EH (cell line): ENCODE measurements around the gene UBE2E1.
"Not testable (repeated sequence)": the region's sequence is repeated elsewhere in the genome, so short reads cannot be mapped to it uniquely, and the experiment has no call there.

Experiments
- DNase-seq: peaks from one replicate; pipeline ENCODE4 v3.0.0-alpha.2; 2015; ENCODE audit warnings: low read depth

Gene UBE2E1

GRCh38 chr3:23880703-23881339 lies 75.1 kb downstream of the UBE2E1 start:
- peak; percentile 8 for DNase-seq

- DNase-seq: not testable (repeated sequence)
Observed at GRCh38 chr3:23881993-23882392, 76.2 kb downstream of the UBE2E1 start.

- DNase-seq: no peak
Observed at GRCh38 chr3:23882487-23882918, 76.7 kb downstream of the UBE2E1 start.

- no peak for DNase-seq
Observed at GRCh38 chr3:23884481-23884880, 78.7 kb downstream of the UBE2E1 start.

- no peak for DNase-seq
Observed at GRCh38 chr3:23885210-23885609, 79.5 kb downstream of the UBE2E1 start.

- DNase-seq: no peak
Observed at GRCh38 chr3:23886311-23886710, 80.6 kb downstream of the UBE2E1 start.

GRCh38 chr3:23888617-23889228 lies 83.0 kb downstream of the UBE2E1 start:
- DNase-seq: peak; percentile 49

GRCh38 chr3:23889386-23889785 lies 83.6 kb downstream of the UBE2E1 start:
- no peak for DNase-seq

- no peak for DNase-seq
Observed at GRCh38 chr3:23889950-23890349, 84.2 kb downstream of the UBE2E1 start.

- no peak for DNase-seq
Observed at GRCh38 chr3:23894254-23895061, 88.7 kb downstream of the UBE2E1 start.

- no peak for DNase-seq
Observed at GRCh38 chr3:23895181-23895580, 89.4 kb downstream of the UBE2E1 start.

GRCh38 chr3:23900744-23901143 lies 95.0 kb downstream of the UBE2E1 start:
- peak; percentile 14 for DNase-seq

GRCh38 chr3:23904545-23904944 lies 98.8 kb downstream of the UBE2E1 start:
- DNase-seq: no peak

- no peak for DNase-seq
Observed at GRCh38 chr3:23909341-23909740, 103.6 kb downstream of the UBE2E1 start.

- no peak for DNase-seq
Observed at GRCh38 chr3:23911397-23911796, 105.6 kb downstream of the UBE2E1 start.

GRCh38 chr3:23912335-23912734 lies 106.6 kb downstream of the UBE2E1 start:
- DNase-seq: not testable (repeated sequence)

GRCh38 chr3:23913182-23913581 lies 107.4 kb downstream of the UBE2E1 start:
- DNase-seq: no peak

- no peak for DNase-seq
Observed at GRCh38 chr3:23913873-23914743, 108.4 kb downstream of the UBE2E1 start.

GRCh38 chr3:23915537-23916108 lies 109.9 kb downstream of the UBE2E1 start:
- peak; percentile 42 for DNase-seq

GRCh38 chr3:23916152-23916885 lies 110.6 kb downstream of the UBE2E1 start:
- DNase-seq: peak; percentile 11
